Activated CD8-positive, alpha-beta T cell treated with anti-CD3 and anti-CD28 coated beads for 36 hours (primary cell): Measurements from ENCODE around the gene PSMA7. TPM values are rescaled to one million over a fixed set of nuclear protein-coding genes. Genes with fewer than 3 reads are reported as not detected.

Source experiments
- ATAC-seq: fragments of 200-7000 bp; cut with Tn5 transposase; one replicate; pipeline ENCODE4 v1.10.0; 2021; ENCODE audit warnings: mild to moderate bottlenecking, moderate library complexity
- CTCF ChIA-PET: fragments of 350-600 bp; sonication (Branson Sonifier 250); formaldehyde crosslinking; loops from one replicate; lab custom pipeline; 2021; ENCODE audit warnings: antibody characterized with exemption; lab: Charles Lee
- POLR2A ChIA-PET: fragments of 350-600 bp; sonication (Branson Sonifier 250); formaldehyde crosslinking; loops from one replicate; lab custom pipeline; 2021; ENCODE audit warnings: antibody characterized with exemption; lab: Charles Lee
- DNase-seq: peaks from one replicate; pipeline ENCODE4 v3.0.0-alpha.2; 2020
- H3K27ac Mint-ChIP-seq: one replicate; pipeline ENCODE4 v1.8.0; 2021; ENCODE audit warnings: mild to moderate bottlenecking, mixed read lengths
- H3K27me3 Mint-ChIP-seq: one replicate; pipeline ENCODE4 v1.8.0; 2021; ENCODE audit warnings: mixed read lengths
- H3K36me3 Mint-ChIP-seq: one replicate; pipeline ENCODE4 v1.8.0; 2021; ENCODE audit warnings: low read depth, mixed read lengths
- H3K4me1 Mint-ChIP-seq: one replicate; pipeline ENCODE4 v1.8.0; 2021; ENCODE audit warnings: low read depth, mixed read lengths
- H3K4me3 Mint-ChIP-seq: one replicate; pipeline ENCODE4 v1.8.0; 2021; ENCODE audit warnings: mild to moderate bottlenecking, moderate library complexity, mixed read lengths
- H3K9me3 Mint-ChIP-seq: one replicate; pipeline ENCODE4 v1.8.0; 2021; ENCODE audit warnings: mixed read lengths
- CTCF ChIP-seq: fragments of 200-600 bp; IDR thresholded peaks from one replicate; pipeline ENCODE4 v1.8.0; 2022; ENCODE audit warnings: antibody characterized with exemption, mild to moderate bottlenecking
- intact Hi-C: fragments of 100-400 bp; cut with micrococcal nuclease; formaldehyde crosslinking; loops from one replicate; pipeline ENCODE4 v1.10.0; 2022
- total RNA-seq, 2 experiments: library from RNA; stranded (reverse); gene quantifications; one replicate each; pipeline ENCODE4 v1.2.3, GENCODE V29; 2021

PSMA7 gene
- total RNA-seq, 2 experiments from 2014 or later = 286 to 289 TPM

- peak; percentile 96 for DNase-seq
- ATAC-seq = peak; percentile 84
- peaks cover 50% of the 10 kb centered on the region for H3K4me1 Mint-ChIP-seq
- no peaks in the 10 kb centered on the region for H3K27me3 Mint-ChIP-seq
- TF ChIP-seq CTCF = no peak
- ChIA-PET POLR2A (interaction anchor here (0.6 to 2.3 kb wide), 8 partner anchors 11 to 111 kb away, joined by 3 to 27 read pairs (median 4); partner anchors contain the start of genes PSMA7, SS18L1 and TAF4), CTCF (interaction anchor here (0.6 to 2.1 kb wide), 8 partner anchors 13 to 111 kb away, joined by 3 to 10 read pairs (median 5); partner anchors contain the start of genes PSMA7 and SS18L1)
- intact Hi-C loops = loop anchor here (5.0 to 10.0 kb wide), 2 partner anchors 55 to 97 kb away; partner anchors contain the start of gene TAF4
- H3K9me3 Mint-ChIP-seq = peaks cover 2% of the 10 kb centered on the region
- H3K36me3 Mint-ChIP-seq = peaks cover 18% of the 10 kb centered on the region
- peak within 1 kb of the TSS; percentile 78 for H3K4me3 Mint-ChIP-seq
- H3K27ac Mint-ChIP-seq = peak within 1 kb of the TSS; percentile 94
Measured at GRCh38 chr20:62121776-62122653, 21.2 kb downstream of the PSMA7 start, which contains the start of gene LSM14B. TSS of gene LSM14B (plus strand) at chr20:62122475. CDS start at chr20:62122667, 192 bp downstream.

GRCh38 chr20:62120990-62121775 is 22.0 kb downstream of the PSMA7 start:
- peak overlapping the region; percentile 94 for H3K27ac Mint-ChIP-seq
- peaks cover 14% of the 10 kb centered on the region for H3K36me3 Mint-ChIP-seq
- TF ChIP-seq CTCF = no peak
- CTCF ChIA-PET = interaction anchor here (0.8 to 2.1 kb wide), 7 partner anchors 14 to 110 kb away, joined by 3 to 10 read pairs (median 5); partner anchors contain the start of genes PSMA7 and SS18L1
- H3K9me3 Mint-ChIP-seq = peaks cover 2% of the 10 kb centered on the region
- intact Hi-C loops = loop anchor here (5.0 to 10.0 kb wide), 2 partner anchors 54 to 96 kb away; partner anchors contain the start of gene TAF4
- H3K4me1 Mint-ChIP-seq = peaks cover 48% of the 10 kb centered on the region
- ATAC-seq = peak; percentile 6
- no peak for DNase-seq
- H3K27me3 Mint-ChIP-seq = no peaks in the 10 kb centered on the region
- POLR2A ChIA-PET = interaction anchor here (0.6 to 2.3 kb wide), 9 partner anchors 12 to 180 kb away, joined by 3 to 27 read pairs (median 4); partner anchors contain the start of genes PSMA7, SS18L1 and TAF4
- H3K4me3 Mint-ChIP-seq = peak overlapping the region; percentile 77

GRCh38 chr20:62120365-62120762 is 22.8 kb downstream of the PSMA7 start:
- POLR2A ChIA-PET = interaction anchor here (0.6 to 2.3 kb wide), 3 partner anchors 54 to 180 kb away, joined by 3 to 27 read pairs (median 3); partner anchors contain the start of gene TAF4
- DNase-seq (no peak), ATAC-seq (no peak)
- CTCF ChIA-PET = interaction anchor here (1.0 to 2.1 kb wide), 2 partner anchors 21 to 94 kb away, joined by 5 to 7 read pairs; no protein-coding TSS in a partner anchor
- Mint-ChIP-seq H3K36me3 (peaks cover 15% of the 10 kb centered on the region), H3K27ac (peak overlapping the region; percentile 22), H3K27me3 (no peaks in the 10 kb centered on the region), H3K9me3 (peaks cover 6% of the 10 kb centered on the region), H3K4me1 (peaks cover 50% of the 10 kb centered on the region), H3K4me3 (peak overlapping the region; percentile 22)
- no peak for TF ChIP-seq CTCF
- intact Hi-C loops = loop anchor here (5.0 to 10.0 kb wide), 2 partner anchors 53 to 96 kb away; partner anchors contain the start of gene TAF4

- intact Hi-C loops = loop anchor here (5.0 to 10.0 kb wide), 2 partner anchors 52 to 95 kb away; partner anchors contain the start of gene TAF4
- Mint-ChIP-seq H3K27ac (no peak overlapping the region), H3K4me3 (no peak overlapping the region), H3K36me3 (peaks cover 9% of the 10 kb centered on the region), H3K9me3 (peaks cover 9% of the 10 kb centered on the region), H3K27me3 (no peaks in the 10 kb centered on the region), H3K4me1 (peaks cover 50% of the 10 kb centered on the region)
- no peak for TF ChIP-seq CTCF
- ChIA-PET POLR2A (interaction anchor here (0.9 to 3.5 kb wide), 5 partner anchors 8 to 53 kb away, joined by 3 to 14 read pairs (median 3); partner anchors contain the start of gene TAF4), CTCF (interaction anchor here (0.9 to 2.1 kb wide), 3 partner anchors 21 to 109 kb away, joined by 3 to 7 read pairs (median 4); no protein-coding TSS in a partner anchor)
- DNase-seq (no peak), ATAC-seq (no peak)
Measured at GRCh38 chr20:62119591-62120364, 23.4 kb downstream of the PSMA7 start.
